ENCODE data around the gene PDSS2. TPM values are rescaled to one million over a fixed set of nuclear protein-coding genes. Genes with fewer than 3 reads are reported as not detected.

PDSS2 gene
- total RNA-seq, 1 donor = 12.5 TPM

DNA sequence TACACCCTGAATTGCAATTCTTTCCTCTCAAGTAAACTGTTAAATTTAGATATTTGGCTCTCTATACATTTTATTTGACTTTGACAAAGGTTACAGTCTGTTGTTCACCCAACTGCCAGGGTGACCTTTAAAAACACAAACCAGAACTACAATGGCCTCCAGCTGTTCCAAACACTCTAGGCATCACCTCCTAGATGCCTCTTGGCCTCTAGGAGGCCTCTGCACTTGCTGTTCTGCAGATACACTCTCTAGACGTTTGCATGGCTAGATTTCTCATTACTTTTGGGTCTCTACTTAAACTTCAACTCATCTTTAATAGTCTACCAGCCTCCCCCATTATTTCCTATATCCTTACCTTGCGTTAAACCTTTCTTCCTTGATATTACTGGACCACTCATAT, 241.2 kb downstream of the PDSS2 start:
- TF ChIP-seq, protein P1, sequence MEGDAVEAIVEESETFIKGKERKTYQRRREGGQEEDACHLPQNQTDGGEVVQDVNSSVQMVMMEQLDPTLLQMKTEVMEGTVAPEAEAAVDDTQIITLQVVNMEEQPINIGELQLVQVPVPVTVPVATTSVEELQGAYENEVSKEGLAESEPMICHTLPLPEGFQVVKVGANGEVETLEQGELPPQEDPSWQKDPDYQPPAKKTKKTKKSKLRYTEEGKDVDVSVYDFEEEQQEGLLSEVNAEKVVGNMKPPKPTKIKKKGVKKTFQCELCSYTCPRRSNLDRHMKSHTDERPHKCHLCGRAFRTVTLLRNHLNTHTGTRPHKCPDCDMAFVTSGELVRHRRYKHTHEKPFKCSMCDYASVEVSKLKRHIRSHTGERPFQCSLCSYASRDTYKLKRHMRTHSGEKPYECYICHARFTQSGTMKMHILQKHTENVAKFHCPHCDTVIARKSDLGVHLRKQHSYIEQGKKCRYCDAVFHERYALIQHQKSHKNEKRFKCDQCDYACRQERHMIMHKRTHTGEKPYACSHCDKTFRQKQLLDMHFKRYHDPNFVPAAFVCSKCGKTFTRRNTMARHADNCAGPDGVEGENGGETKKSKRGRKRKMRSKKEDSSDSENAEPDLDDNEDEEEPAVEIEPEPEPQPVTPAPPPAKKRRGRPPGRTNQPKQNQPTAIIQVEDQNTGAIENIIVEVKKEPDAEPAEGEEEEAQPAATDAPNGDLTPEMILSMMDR (IDR thresholded peaks at IDR 0.05; ENCODE audit: insufficient read depth, low read depth, low read length) = no peak
- DNase-seq (ENCODE audit: low read depth) = no peak
- H3K4me3 ChIP-seq (ENCODE audit: low read depth, low read length) = no peak overlapping the region

DNA sequence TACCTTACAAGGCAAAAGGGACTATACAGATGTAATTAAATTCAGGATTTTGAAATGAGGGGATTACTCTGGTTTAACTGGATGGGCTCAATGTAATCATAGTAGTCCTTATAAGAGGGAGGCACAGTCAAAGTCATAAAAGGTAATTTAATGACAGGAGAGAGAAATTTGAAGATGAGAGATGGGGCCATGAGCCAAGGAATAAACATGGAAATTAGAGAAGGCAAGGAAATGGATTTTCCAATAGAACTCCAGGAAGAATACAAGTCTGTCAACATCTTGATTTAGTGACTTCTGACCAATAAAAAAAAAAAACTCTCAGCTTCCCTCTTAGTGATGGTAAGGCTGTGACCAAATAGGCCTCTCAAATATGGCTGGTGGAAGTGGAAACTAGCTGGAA, 242.1 kb downstream of the PDSS2 start:
- TF ChIP-seq, protein P1 (IDR thresholded peaks at IDR 0.05; ENCODE audit: insufficient read depth, low read depth, low read length) = no peak
- H3K4me3 ChIP-seq (ENCODE audit: low read depth, low read length) = no peak overlapping the region
- DNase-seq (ENCODE audit: low read depth) = no peak

DNA sequence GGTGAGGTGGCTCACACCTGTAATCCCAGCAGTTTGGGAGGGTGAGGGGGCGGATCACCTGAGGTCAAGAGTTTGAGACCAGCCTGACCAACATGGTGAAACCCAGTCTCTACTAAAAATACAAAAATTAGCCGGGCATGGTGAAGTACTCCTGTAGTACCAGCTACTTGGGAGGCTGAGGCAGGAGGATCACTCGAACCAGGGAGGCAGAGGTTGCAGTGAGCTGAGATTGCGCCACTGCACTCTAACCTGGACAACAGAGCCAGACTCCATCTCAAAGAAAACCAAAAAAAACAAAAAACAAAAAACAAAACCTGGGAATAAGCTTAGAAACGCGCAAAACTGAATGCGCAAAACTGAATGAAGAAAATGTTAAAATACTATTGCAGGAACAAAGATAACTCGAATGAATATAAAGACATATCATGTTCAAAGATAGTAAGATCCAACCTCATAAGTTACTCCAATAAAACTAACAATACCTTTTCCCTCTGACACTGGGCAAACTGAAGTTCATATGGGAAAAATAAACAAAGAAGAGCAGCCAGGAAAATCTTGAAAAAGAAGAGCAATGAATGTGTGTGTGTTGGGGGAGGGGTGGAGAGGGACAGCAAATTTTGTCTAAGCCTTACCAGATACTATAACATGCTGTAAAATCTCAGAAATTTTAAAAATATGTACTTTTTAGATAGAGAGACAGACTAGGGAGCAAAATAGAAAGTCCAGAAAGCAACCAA, 243.0 kb downstream of the PDSS2 start:
- no peak for DNase-seq (ENCODE audit: low read depth)
- no peak overlapping the region for H3K4me3 ChIP-seq (ENCODE audit: low read depth, low read length)
- TF ChIP-seq, protein P1 (IDR thresholded peaks at IDR 0.05; ENCODE audit: insufficient read depth, low read depth, low read length) = no peak

DNA sequence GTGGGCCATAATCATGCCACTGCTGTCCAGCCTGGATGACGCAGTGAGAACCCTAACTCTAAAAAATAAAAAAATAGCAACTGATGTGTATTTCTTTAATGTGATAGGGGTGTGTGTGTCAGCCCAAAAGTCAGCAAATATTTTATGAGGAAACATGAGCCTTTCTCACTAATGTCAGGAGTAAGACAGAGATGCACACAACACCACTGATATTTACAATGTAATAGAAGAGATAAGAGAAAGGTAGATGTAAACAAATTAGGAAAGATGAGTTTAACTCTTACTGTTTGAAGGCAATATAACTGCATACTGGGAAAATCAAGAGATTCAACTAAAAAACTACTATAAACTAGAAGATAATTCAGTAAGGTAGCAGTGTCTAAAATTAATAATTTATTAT, 244.0 kb downstream of the PDSS2 start:
- H3K4me3 ChIP-seq (ENCODE audit: low read depth, low read length) = no peak overlapping the region
- DNase-seq (ENCODE audit: low read depth) = no peak
- TF ChIP-seq, protein P1 (IDR thresholded peaks at IDR 0.05; ENCODE audit: insufficient read depth, low read depth, low read length) = no peak

DNA sequence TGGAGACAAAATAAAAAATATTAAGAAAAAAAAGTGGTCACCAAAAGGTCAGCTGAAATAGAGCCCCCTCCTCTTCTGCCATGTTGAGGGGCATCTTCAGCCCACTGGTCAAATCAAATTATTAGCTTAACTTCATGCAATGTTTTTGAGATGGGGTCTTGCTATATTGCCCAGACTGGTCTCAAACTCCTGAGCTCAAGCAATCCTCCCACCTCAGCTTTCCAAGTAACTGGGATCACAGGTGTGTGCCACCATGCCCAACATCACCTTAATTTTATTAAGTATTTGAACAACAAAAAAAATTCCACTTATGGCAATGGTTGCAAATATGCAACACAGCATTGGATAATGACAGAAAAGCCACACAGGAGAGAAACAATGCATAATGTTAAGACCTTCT, 244.7 kb downstream of the PDSS2 start:
- DNase-seq (ENCODE audit: low read depth) = no peak
- TF ChIP-seq, protein P1 (IDR thresholded peaks at IDR 0.05; ENCODE audit: insufficient read depth, low read depth, low read length) = no peak

DNA sequence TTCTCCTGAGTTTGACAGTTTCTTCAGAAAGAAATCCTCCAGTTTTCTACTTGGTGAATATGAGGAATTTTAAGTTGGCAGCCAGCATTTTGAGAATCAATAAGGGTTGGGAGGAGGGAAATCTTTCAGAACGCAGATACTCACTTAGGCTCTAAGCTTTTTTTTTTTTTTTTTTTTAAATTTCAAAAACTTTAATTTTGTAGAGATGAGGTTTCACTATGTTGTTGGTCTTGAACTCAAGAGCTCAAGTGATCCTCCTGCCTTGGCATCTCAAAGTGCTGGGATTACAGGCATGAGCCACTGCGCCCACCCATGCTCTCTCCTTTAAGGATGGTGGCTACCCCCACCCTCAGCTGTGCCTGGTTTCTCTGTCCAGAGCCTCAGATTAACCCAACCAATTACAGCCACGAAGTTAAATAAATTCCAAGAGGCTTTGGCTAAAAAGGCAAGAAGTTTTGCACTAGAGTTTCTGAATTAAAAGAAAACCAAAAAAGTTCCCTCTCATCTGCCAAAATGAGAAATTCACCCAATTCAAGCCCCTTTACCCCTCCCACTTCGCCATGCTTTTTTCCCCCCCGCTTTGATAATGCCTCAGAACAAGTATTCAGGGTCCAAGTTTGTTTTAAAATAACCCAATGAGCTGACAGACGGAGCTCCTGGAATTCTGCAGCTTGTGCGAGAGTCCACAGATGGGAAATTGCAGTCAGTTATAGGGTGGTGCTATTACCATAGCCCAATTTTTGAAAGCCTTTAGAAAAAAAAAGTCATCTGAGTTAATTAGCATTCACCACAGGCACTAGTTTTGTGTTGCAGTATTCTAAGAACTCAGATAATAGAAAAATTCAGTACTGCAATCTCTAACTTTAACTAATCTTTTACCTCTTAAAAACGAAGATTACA, 249.7 kb downstream of the PDSS2 start:
- no peak overlapping the region for H3K4me3 ChIP-seq (ENCODE audit: low read depth, low read length)
- DNase-seq (ENCODE audit: low read depth) = no peak
- TF ChIP-seq, protein P1 (IDR thresholded peaks at IDR 0.05; ENCODE audit: insufficient read depth, low read depth, low read length) = no peak

More for the DNA sequence above, 244.7 kb downstream of the PDSS2 start:
- no peak overlapping the region for H3K4me3 ChIP-seq (ENCODE audit: low read depth, low read length)
